ENCODE data around the gene SUOX. TPM values are rescaled to one million over a fixed set of nuclear protein-coding genes. Genes with fewer than 3 reads are reported as not detected.

The SUOX gene
- total RNA-seq, 2 experiments from 2014 or later, result 0.82 to 1.2 TPM

DNA sequence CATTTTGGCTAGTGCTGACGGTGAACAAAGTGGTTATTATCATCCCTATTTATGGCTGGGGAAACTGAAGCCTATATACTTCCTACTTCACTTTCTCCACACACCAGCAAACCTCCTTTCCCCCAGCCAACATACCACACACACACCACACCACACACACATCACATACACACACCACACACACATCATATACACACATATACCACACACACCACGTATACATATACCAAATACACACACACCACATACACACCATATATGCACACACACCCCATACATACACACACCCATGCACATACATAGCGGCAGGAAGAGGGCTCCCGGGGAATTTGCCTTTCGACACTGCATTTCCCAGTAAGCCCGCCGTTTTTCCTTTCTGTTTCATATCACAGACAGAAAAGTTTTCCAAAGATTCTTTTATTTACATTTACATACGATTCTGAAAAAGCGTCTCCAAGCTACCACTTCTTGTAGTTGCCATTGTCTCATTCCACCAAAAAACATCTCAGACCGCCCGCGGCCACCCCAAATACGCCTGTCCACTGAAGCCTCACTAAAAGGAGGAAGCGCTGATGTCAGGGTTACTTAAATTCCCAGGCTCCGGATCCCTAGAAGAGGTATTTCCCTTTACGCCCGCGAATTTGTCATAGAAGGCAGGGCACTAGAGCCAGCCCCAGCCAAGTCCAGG is 24.0 kb upstream of the SUOX start:
- Histone ChIP-seq H3K36me3 (ENCODE audit: insufficient read depth, low read length) (peaks cover 12% of the 10 kb centered on the region), H3K4me3 (ENCODE audit: low read length) (peak overlapping the region; percentile 68), H3K27ac (ENCODE audit: low read depth in 1 of 2, low read length in 2 of 2) (peak overlapping the region; percentile 67 to 82), H3K4me1 (ENCODE audit: insufficient read depth, low read length) (peaks cover 27% of the 10 kb centered on the region), H3K9me3 (ENCODE audit: control insufficient read depth in 1 of 2, insufficient read depth in 1 of 2, low read length in 2 of 2) (no peaks in the 10 kb centered on the region), H3K27me3 (ENCODE audit: control insufficient read depth in 1 of 2, insufficient read depth in 2 of 2, low read length in 2 of 2) (no peaks in the 10 kb centered on the region)
- H3K36me3 Mint-ChIP-seq (ENCODE audit: low read depth), result peaks cover 9% of the 10 kb centered on the region
- DNase-seq, result no peak
- H3K4me3 Mint-ChIP-seq, result no peak overlapping the region
- CTCF ChIA-PET, result interaction anchor here (0.9 to 2.9 kb wide), 6 partner anchors 23 to 664 kb away, joined by 3 to 18 read pairs (median 5); partner anchors contain the start of genes PYM1 and SUOX
- H3K4me1 Mint-ChIP-seq (ENCODE audit: low read depth), result peaks cover 17% of the 10 kb centered on the region
- no peaks in the 10 kb centered on the region for H3K27me3 Mint-ChIP-seq
- no peak for ATAC-seq (ENCODE audit: poor library complexity)
- no peaks in the 10 kb centered on the region for H3K9me3 Mint-ChIP-seq
- no peak overlapping the region for H3K27ac Mint-ChIP-seq
- TF ChIP-seq, protein P1, sequence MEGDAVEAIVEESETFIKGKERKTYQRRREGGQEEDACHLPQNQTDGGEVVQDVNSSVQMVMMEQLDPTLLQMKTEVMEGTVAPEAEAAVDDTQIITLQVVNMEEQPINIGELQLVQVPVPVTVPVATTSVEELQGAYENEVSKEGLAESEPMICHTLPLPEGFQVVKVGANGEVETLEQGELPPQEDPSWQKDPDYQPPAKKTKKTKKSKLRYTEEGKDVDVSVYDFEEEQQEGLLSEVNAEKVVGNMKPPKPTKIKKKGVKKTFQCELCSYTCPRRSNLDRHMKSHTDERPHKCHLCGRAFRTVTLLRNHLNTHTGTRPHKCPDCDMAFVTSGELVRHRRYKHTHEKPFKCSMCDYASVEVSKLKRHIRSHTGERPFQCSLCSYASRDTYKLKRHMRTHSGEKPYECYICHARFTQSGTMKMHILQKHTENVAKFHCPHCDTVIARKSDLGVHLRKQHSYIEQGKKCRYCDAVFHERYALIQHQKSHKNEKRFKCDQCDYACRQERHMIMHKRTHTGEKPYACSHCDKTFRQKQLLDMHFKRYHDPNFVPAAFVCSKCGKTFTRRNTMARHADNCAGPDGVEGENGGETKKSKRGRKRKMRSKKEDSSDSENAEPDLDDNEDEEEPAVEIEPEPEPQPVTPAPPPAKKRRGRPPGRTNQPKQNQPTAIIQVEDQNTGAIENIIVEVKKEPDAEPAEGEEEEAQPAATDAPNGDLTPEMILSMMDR (IDR thresholded peaks at IDR 0.05), result no peak
- POLR2A ChIA-PET, result interaction anchor here (0.7 to 2.9 kb wide), 52 partner anchors 8 to 1693 kb away, joined by 3 to 80 read pairs (median 6); partner anchors contain the start of genes BLOC1S1, CBX5, CNPY2 and DGKA
- intact Hi-C loops (cut with DNase I, micrococcal nuclease), result loop anchor here in 1 of 2 experiments (1.0 kb wide), 1 partner anchor 44 kb away; no protein-coding TSS in a partner anchor

DNA sequence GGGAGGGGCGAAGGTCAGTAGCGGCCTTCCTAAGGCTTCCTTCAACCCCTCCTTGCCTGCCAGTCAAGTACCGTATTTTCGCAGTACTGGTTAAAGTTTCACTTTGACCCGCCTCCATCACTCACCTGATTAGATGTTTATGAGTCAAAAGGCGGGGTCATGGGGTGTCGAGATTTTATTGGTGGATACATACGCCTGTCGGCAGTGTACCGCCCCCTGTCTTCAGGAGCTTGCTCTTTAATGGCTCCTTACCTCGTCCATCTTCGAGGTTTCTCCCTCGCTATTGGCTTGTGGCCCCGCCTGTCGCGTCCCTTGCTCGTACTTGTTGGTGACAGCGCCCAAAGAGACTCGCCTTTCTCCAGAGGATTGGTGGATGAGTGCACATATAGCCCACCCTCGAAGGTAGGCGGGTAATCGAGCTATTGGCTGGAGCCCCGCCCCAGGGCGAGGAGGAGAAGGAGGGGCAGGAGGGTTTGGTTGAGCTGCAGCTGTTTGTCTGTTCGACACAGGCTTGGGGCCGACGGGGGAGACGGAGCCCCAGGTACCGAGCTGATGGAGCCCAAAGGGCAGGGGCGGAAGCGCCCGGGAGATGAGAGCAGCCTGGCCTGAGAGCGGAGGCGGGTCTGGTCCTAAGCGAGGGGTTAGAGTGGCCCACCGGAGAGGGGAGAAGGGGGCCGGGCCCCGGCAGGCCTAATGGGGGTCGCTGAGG is 23.3 kb upstream of the SUOX start, which contains the start of gene RAB5B:
Gene RAB5B (plus strand): TSS at position 480 of the 709 bp plus-strand sequence. CDS start 12,883 bp downstream, outside the sequence.
- no peaks in the 10 kb centered on the region for H3K9me3 ChIP-seq (ENCODE audit: control insufficient read depth in 1 of 2, insufficient read depth in 1 of 2, low read length in 2 of 2)
- Mint-ChIP-seq H3K4me1 (ENCODE audit: low read depth) (peaks cover 18% of the 10 kb centered on the region), H3K36me3 (ENCODE audit: low read depth) (peaks cover 13% of the 10 kb centered on the region), H3K9me3 (no peaks in the 10 kb centered on the region), H3K27me3 (no peaks in the 10 kb centered on the region), H3K4me3 (no peak within 1 kb of the TSS), H3K27ac (no peak within 1 kb of the TSS)
- peak within 1 kb of the TSS; percentile 82 to 86 for H3K27ac ChIP-seq (ENCODE audit: low read depth in 1 of 2, low read length in 2 of 2)
- peaks cover 26% of the 10 kb centered on the region for H3K4me1 ChIP-seq (ENCODE audit: insufficient read depth, low read length)
- TF ChIP-seq, protein P1 (IDR thresholded peaks at IDR 0.05), result no peak
- peaks cover 12% of the 10 kb centered on the region for H3K36me3 ChIP-seq (ENCODE audit: insufficient read depth, low read length)
- no peaks in the 10 kb centered on the region for H3K27me3 ChIP-seq (ENCODE audit: control insufficient read depth in 1 of 2, insufficient read depth in 2 of 2, low read length in 2 of 2)
- intact Hi-C loops (cut with DNase I, micrococcal nuclease), result loop anchor here (1.0 to 2.0 kb wide), 2 partner anchors 43 to 44 kb away; partner anchors contain the start of gene DGKA (in 1 of the 2)
- ATAC-seq (ENCODE audit: poor library complexity) (peak; percentile 86), DNase-seq (peak; percentile 92 to 100 (median 96))
- POLR2A ChIA-PET, result interaction anchor here (0.6 to 2.9 kb wide), 64 partner anchors 9 to 1693 kb away, joined by 3 to 80 read pairs (median 5); partner anchors contain the start of genes BLOC1S1, CBX5, CNPY2 and COQ10A
- peak within 1 kb of the TSS; percentile 74 for H3K4me3 ChIP-seq (ENCODE audit: low read length)
- CTCF ChIA-PET, result interaction anchor here (0.9 to 2.9 kb wide), 10 partner anchors 22 to 663 kb away, joined by 3 to 18 read pairs (median 5); partner anchors contain the start of genes ORMDL2, PYM1, SARNP and SUOX

DNA sequence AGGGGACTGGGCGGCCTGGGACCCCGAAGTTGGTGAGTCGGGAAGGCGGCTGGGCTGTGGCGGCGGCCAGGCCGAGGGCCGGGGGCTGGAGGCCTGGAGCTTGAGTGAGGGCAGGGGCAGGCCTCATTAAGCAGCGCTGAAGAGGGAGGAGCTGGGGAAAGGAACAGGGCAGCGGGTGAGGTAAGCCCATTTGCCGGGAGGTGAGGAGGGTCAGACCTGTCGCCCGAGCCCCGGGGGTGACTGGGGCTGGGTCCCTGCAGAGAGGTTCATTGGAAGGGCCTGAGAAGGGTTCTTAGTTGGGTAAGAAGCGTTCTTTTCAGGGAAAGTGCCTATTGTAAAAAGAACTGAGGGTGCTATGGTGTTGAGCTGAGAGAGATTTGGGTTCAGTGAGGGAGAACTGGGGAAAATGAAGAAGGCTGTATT is 22.8 kb upstream of the SUOX start:
- intact Hi-C loops (cut with DNase I, micrococcal nuclease), result loop anchor here in 1 of 2 experiments (2.0 kb wide), 1 partner anchor 44 kb away; the partner anchor contains the start of gene DGKA
- Histone ChIP-seq H3K27ac (ENCODE audit: low read depth in 1 of 2, low read length in 2 of 2) (peak overlapping the region; percentile 62 to 86), H3K4me1 (ENCODE audit: insufficient read depth, low read length) (peaks cover 26% of the 10 kb centered on the region), H3K9me3 (ENCODE audit: control insufficient read depth in 1 of 2, insufficient read depth in 1 of 2, low read length in 2 of 2) (no peaks in the 10 kb centered on the region), H3K4me3 (ENCODE audit: low read length) (peak overlapping the region; percentile 74), H3K36me3 (ENCODE audit: insufficient read depth, low read length) (peaks cover 18% of the 10 kb centered on the region), H3K27me3 (ENCODE audit: control insufficient read depth in 1 of 2, insufficient read depth in 2 of 2, low read length in 2 of 2) (no peaks in the 10 kb centered on the region)
- Mint-ChIP-seq H3K4me3 (no peak overlapping the region), H3K36me3 (ENCODE audit: low read depth) (peaks cover 19% of the 10 kb centered on the region), H3K27me3 (no peaks in the 10 kb centered on the region), H3K9me3 (no peaks in the 10 kb centered on the region), H3K27ac (no peak overlapping the region), H3K4me1 (ENCODE audit: low read depth) (peaks cover 23% of the 10 kb centered on the region)
- TF ChIP-seq, protein P1 (IDR thresholded peaks at IDR 0.05), result no peak
- ChIA-PET POLR2A (interaction anchor here (0.6 to 2.9 kb wide), 63 partner anchors 8 to 1694 kb away, joined by 3 to 80 read pairs (median 5); partner anchors contain the start of genes BLOC1S1, CBX5, CNPY2 and COQ10A), CTCF (interaction anchor here (0.8 to 2.9 kb wide), 10 partner anchors 22 to 662 kb away, joined by 3 to 18 read pairs (median 4); partner anchors contain the start of genes ORMDL2, PYM1, SARNP and SMARCC2)
- ATAC-seq (ENCODE audit: poor library complexity) (no peak), DNase-seq (peak in 8 of 14 experiments; percentile 19 to 67 (median 38))
